Stimulated activated CD4-positive, alpha-beta T cell treated with anti-CD3 and anti-CD28 coated beads, TNF-alpha, amount 100 ng/mL, for 4 hours (primary cell): ENCODE data around the gene GPHN.
"Not testable (repeated sequence)": the region's sequence is repeated elsewhere in the genome, so short reads cannot be mapped to it uniquely, and the experiment has no call there.

Source experiments
- DNase-seq, 3 experiments: peaks; one replicate each; pipeline ENCODE4 v3.0.0-alpha.2; 2020; ENCODE audit warnings: low read depth in 3 of 3

The GPHN gene

GRCh38 chr14:66790101-66790500 lies 282.2 kb downstream of the GPHN start:
- DNase-seq = no peak

- DNase-seq = no peak
Observed at GRCh38 chr14:66802962-66803361, 295.0 kb downstream of the GPHN start.

- no peak for DNase-seq
Observed at GRCh38 chr14:66804141-66804540, 296.2 kb downstream of the GPHN start.

- no peak for DNase-seq
Observed at GRCh38 chr14:66813636-66814035, 305.7 kb downstream of the GPHN start.

- no peak for DNase-seq
Observed at GRCh38 chr14:66815687-66816086, 307.7 kb downstream of the GPHN start.

- DNase-seq = no peak
Observed at GRCh38 chr14:66824251-66824650, 316.3 kb downstream of the GPHN start.

GRCh38 chr14:66827182-66827581 lies 319.2 kb downstream of the GPHN start:
- DNase-seq = no peak

- no peak for DNase-seq
Observed at GRCh38 chr14:66831173-66831572, 323.2 kb downstream of the GPHN start.

- no peak for DNase-seq
Observed at GRCh38 chr14:66833816-66834215, 325.9 kb downstream of the GPHN start.

- DNase-seq = not testable (repeated sequence)
Observed at GRCh38 chr14:66837436-66837835, 329.5 kb downstream of the GPHN start.

GRCh38 chr14:66842911-66843512 lies 335.1 kb downstream of the GPHN start:
- DNase-seq = no peak

GRCh38 chr14:66850258-66850888 lies 342.4 kb downstream of the GPHN start:
- DNase-seq = no peak

- DNase-seq = no peak
Observed at GRCh38 chr14:66853311-66853710, 345.4 kb downstream of the GPHN start.

GRCh38 chr14:66857867-66858266 lies 349.9 kb downstream of the GPHN start:
- no peak for DNase-seq

GRCh38 chr14:66859063-66859671 lies 351.2 kb downstream of the GPHN start:
- no peak for DNase-seq

GRCh38 chr14:66881596-66881995 lies 373.6 kb downstream of the GPHN start:
- no peak for DNase-seq

GRCh38 chr14:66884149-66884548 lies 376.2 kb downstream of the GPHN start:
- DNase-seq = no peak

- no peak for DNase-seq
Observed at GRCh38 chr14:66900719-66901118, 392.8 kb downstream of the GPHN start.

GRCh38 chr14:66910311-66910840 lies 402.4 kb downstream of the GPHN start:
- no peak for DNase-seq

- no peak for DNase-seq
Observed at GRCh38 chr14:66916421-66916820, 408.5 kb downstream of the GPHN start.

- DNase-seq = no peak
Observed at GRCh38 chr14:66918527-66918926, 410.6 kb downstream of the GPHN start.

- no peak for DNase-seq
Observed at GRCh38 chr14:66920196-66920595, 412.2 kb downstream of the GPHN start.

GRCh38 chr14:66923251-66923650 lies 415.3 kb downstream of the GPHN start:
- DNase-seq = no peak
